ENCODE results near the gene TMEM178B.

DNA sequence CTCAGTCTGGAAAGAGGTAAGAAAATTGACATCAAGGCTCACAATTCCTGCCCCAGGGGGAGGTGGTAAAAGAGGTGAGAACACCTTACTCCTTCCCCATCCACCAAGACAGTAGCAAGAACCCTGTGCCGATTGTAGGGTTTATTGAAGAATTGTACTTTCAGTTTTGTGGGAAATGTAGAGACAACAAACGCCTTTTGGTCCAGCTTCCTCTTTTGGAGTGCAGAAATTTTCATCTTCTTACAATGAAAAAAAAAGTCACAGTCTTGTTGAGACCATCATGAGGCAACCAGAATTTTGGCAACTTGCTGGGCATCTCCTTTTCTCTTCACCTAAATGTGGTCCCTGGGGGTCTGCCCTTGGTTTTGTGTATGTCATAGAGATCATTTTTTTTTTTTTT lies 217.7 kb downstream of the TMEM178B start:
- TF ChIP-seq CTCF (IDR thresholded peaks at IDR 0.05) (no peak), EZH2 (IDR thresholded peaks at IDR 0.05; ENCODE audit: borderline replicate concordance, insufficient read depth, low read depth, low read length, poor library complexity, severe bottlenecking) (no peak)

All from B cell (primary cell).